NOMO-1 treated with DMSO at 0.1 percent for 48 hours (cell line): ENCODE measurements around the gene AP2A1.

Source experiments
- DNase-seq: peaks from one replicate; lab custom pipeline; 2025; ENCODE audit not compliant: unreplicated experiment; lab: John Stamatoyannopoulos, UW

Gene AP2A1

GRCh38 chr19:49837009-49837310 lies 70.2 kb downstream of the AP2A1 start:
- no peak for DNase-seq

- DNase-seq, result no peak
These were observed 70.6 kb downstream of the AP2A1 start for GRCh38 chr19:49837425-49837824.

GRCh38 chr19:49838885-49839588 lies 72.2 kb downstream of the AP2A1 start:
- DNase-seq, result no peak

- DNase-seq, result no peak
These were observed 72.9 kb downstream of the AP2A1 start for GRCh38 chr19:49839713-49840112.

- DNase-seq, result no peak
These were observed 73.5 kb downstream of the AP2A1 start for GRCh38 chr19:49840321-49840720.

GRCh38 chr19:49840736-49841249 lies 74.0 kb downstream of the AP2A1 start:
- DNase-seq, result no peak

- peak; percentile 27 for DNase-seq
These were observed 76.5 kb downstream of the AP2A1 start for GRCh38 chr19:49843265-49843664.

- DNase-seq, result peak; percentile 89
These were observed 77.6 kb downstream of the AP2A1 start for GRCh38 chr19:49844138-49845095.

- no peak for DNase-seq
These were observed 78.6 kb downstream of the AP2A1 start for GRCh38 chr19:49845414-49845813.

GRCh38 chr19:49846408-49846807 lies 79.6 kb downstream of the AP2A1 start:
- DNase-seq, result no peak

GRCh38 chr19:49847731-49848696 lies 81.2 kb downstream of the AP2A1 start:
- peak; percentile 77 for DNase-seq

GRCh38 chr19:49848938-49849337 lies 82.1 kb downstream of the AP2A1 start:
- DNase-seq, result peak; percentile 37

GRCh38 chr19:49849433-49850220 lies 82.8 kb downstream of the AP2A1 start:
- no peak for DNase-seq

- no peak for DNase-seq
These were observed 83.4 kb downstream of the AP2A1 start for GRCh38 chr19:49850221-49850486.

- peak; percentile 86 for DNase-seq
These were observed 83.9 kb downstream of the AP2A1 start, which contains the start of gene PTOV1 for GRCh38 chr19:49850487-49851342. TSS of gene PTOV1 (plus strand) at chr19:49851159.

- no peak for DNase-seq
These were observed 84.9 kb downstream of the AP2A1 start for GRCh38 chr19:49851456-49852259.

- no peak for DNase-seq
These were observed 85.9 kb downstream of the AP2A1 start for GRCh38 chr19:49852631-49853126.

GRCh38 chr19:49853852-49854377 lies 87.1 kb downstream of the AP2A1 start:
- DNase-seq, result no peak
